HG03175 (cell line): ENCODE measurements around the gene PPAN.

Source experiments
- ATAC-seq: cut with Tn5 transposase; IDR thresholded peaks from one replicate; pipeline ENCODE4 v1.9.1; 2021; ENCODE audit warnings: mild to moderate bottlenecking, moderate library complexity; ENCODE audit not compliant: unreplicated experiment

Gene PPAN

DNA sequence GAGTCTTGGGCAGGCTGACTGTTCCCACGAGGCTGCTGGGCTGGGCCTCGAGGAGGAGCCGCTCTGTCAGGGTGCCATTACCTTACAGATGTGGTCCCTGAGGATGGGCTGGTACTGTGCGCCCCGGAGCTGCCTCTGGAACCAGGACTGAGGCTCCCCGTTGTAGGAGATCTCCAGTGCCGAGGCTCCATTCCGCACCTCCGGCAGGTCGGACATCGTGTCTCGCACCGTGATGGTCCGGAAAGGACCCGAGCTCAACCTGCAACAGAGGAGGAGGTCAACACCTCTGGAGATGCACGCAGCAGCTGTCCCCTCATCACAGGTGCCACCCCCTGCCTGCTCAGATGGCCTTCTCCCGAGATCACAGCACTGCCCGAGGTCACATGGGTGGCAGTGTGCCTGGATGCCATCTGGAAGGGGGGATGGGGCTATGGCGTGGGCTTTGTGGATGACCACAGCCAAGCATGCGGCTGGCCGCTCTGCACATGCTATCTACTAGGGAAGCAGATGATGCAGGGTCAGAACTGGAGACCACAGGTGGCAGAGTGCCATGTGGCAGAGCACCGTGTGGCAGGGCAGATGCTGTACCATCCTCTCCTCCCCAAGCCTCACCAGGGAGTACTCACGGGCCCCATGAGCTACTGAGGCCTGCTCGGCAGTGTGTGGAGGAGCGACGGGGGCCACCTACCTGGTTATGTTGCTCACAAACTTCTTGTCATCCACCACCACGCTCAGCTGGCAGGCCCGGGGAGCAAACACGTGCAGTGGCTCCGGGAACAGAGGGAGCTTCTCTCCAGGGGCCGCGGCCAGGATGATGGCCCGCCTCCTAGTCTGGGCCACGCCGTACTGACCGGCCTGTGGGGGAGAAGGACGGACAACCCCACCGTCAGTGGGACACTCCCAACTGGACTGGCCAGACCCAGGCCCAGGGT, 31.9 kb downstream of the PPAN start:
- ATAC-seq: no peak

DNA sequence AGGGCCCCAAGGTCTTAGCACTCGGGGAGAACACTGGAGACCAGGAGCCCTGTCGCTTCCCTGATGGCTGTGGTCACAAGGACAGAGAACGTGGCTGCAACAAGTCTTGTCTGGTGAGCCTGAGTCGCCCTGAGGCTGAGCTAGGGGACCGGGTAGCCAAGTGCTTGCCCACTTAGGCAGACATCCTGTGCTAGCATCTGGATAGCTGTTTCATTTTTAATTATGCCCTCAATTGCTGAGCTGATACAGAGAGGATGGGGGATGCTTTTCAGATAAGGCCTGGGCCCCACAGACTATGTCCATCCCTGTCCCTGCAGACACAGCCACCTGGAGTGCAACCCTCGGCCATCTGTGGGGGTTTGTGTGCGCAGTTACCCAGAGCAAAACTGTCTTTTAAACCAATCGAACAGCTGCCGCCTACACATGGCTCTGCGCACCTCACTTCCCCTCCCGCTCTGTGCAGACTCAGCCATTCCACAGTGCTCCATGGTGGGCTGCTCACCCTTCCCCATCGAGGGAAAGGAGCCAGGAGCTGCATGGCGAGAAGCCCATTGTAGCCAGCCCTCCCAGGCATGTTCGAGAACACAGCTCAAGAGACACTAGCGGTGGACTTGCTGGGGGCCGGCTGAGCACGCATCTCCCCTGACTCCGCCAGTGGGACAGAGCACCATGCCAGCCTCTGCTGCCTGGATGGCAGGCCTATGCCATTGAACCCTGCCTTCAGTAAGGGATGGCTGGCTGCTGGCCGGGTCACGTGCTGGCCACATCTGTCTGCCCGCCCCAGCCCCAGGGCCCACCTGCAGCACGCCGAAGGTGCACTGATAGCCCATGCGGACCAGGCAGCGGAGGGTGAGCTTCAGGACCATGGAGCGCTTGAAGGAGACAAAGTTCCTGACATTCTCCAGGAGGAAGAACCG, 33.0 kb downstream of the PPAN start:
- ATAC-seq: no peak

DNA sequence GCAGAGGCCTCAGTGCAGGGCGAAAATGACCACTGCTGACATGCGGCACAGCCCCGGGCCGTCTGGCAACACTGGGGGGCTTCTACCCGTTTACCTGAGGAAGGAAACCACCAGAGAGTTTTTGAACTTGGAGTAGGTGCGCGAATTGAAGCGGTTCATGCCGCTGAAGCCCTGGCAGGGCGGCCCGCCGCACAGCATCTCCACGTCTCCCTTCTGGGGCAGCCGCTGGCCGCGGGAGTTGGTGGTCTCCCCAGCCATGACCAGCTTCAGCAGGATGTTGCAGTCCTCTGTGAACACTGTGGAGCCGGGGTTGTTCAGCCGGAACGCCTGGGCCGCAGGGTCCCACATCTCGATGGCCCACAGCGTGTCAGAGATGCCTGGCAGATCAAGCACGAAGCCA, 33.8 kb downstream of the PPAN start:
- ATAC-seq: no peak

DNA sequence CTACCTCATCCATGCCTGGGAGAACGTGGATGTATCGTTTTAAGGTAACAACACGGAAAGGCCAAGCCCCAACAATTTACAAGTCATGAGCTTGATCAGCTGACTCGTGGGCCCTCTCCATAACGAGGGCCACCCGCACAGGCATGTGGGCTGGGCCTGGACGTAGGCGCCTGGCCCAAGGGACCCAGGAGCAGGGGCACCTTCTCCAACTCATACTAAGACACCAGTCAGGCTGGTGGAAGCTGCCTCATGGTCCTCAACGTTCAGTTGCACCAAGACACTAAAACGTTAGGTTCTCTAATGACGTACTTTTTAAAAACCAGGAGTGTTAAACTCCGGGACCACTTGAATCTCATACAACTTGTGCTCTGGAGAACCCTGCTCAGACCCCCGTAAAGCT, 35.3 kb downstream of the PPAN start:
- ATAC-seq: no peak

DNA sequence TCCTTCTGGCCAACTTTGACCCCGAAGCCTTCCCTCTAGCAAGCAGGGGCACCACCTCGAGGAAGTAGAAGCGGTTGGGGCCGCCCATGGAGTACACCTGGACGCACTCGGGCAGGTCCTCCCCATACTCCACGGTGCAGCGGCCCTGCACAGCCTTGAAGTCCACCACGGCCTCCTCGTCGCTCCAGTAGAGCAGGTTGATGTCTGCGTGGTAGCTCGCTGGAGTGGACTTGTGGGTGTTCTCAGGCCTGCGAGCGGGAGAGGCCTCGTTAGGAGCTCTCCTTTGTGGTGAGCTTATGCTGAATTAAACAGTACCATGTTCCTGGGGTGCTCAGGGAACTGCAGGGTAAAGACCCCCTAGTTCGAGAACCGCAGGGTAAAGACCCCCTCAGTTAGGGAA, 35.8 kb downstream of the PPAN start:
- no peak for ATAC-seq

DNA sequence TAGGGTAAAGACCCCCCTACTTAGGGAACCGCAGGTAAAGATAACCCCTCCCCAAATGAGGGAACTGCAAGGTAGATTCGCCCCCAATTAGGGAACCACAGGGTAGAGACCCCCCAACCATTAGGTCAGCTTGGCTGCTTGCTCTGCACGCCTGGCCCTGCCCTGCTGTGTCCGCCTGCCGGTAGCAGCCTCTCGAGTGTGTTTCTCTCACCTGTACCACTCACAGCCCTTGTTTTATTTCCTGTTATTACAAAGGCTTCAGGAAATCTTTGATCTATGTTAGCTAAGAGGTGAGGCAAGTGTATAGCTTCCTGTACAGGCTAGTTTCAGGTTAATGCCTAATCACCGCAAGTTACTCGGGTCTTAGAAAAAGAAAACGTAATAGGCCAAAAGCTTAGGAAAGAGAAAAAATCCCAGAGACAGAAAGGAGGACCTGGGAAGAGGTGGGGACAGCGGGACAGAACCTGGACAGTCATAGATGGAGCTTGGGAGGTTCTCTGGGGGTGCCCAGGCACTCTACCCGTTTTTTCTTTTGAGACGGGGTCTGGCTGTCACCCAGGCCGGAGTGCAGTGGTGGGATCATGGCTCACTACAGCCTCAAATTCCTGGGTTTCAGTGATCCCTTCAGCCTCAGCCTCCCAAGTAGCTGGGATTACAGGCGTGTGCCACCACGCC, 36.7 kb downstream of the PPAN start:
- ATAC-seq: no peak

DNA sequence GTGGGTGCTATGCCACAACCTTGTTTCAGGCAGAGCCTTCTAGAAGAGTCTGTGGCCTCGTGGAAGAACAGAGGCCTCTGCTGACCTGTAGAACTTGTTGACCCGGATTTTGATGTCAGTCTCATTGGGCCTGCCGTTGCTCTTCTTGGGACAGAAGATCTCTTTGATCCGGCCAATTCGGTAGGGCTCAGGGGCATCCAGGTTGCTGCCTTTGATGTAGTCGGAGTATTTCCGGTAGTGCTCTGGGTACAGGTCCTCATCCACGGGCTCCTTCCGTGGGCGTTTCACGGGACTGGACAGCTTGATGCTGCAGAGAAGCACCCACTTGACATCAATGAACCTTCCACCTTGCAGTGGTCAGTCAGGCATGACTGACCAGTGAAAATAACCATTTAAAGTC, 37.5 kb downstream of the PPAN start:
- ATAC-seq: no peak

DNA sequence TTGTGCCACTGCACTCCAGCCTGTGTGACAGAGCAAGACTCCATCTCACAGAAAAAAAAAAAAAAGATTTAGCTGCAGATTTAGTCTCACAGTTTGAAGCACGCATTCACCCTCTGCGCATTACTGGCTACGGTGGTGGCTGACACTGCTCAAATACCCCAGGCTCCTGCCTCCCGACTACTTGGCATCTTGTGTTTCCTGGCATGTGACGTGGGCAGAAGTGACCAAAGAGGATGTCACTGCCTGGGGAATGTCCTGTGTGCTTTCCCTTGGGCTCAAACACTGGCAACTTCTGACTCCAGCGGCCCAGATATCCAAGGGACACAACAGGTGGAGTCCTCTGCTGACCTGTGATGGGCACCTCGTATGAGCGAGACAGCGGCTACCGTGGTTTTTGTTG, 38.2 kb downstream of the PPAN start:
- no peak for ATAC-seq

DNA sequence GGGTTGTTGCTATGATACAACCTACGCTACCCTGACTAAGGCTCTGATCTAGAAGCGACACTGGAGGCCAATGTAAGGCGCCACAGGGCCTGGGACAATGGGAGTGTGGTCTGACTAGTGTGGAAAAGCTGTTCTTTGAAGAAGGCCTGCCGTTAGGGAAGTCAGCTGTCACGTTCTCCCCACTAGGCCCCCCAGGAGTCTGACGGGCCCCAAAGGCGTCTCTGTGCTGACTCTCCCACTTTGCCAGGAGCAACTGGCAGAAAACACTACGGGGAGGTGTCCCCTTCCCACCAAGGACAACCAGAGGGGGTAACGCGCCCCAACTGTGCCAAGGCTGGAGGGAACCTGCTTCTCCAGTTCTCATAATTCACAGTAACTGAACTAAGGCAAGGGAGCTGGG, 38.9 kb downstream of the PPAN start:
- no peak for ATAC-seq

DNA sequence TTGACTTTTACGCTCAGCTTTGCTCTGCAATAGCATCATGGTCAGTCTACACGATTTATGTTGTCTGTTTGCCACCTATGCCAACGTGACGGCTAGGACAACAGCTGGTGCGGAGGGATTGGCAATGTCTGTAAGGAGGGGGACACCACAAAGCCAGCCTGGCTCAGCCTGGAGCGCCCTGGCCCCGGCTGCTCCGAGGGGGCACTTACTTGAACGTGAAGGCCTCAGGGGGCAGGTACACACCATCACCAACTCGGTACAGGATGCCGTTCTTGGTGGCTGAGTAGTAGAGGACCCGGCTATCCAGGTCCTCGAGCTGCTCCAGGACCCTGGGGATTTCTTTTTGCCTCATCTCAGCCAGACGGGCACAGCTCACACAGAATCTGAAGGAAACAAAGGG, 40.0 kb downstream of the PPAN start:
- no peak for ATAC-seq

DNA sequence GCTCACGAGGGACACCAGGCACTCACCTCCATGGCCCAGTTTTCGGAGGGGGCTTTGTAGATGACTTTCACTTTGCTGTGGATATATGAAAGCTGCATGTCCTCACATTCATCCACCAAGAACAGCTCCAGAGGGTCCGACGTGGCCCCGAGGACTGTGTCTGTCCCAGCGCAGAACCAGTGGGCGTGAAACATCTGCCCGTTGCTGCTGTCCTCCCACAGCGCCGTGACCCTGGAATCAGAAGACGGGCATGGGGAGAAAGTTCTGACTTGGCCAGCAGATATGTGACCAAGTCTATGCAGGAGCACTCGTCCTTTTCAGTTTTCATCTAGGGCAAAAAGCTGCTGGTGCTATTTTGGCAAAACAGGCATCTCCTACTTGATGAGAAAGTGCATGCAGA, 43.3 kb downstream of the PPAN start:
- ATAC-seq: no peak

DNA sequence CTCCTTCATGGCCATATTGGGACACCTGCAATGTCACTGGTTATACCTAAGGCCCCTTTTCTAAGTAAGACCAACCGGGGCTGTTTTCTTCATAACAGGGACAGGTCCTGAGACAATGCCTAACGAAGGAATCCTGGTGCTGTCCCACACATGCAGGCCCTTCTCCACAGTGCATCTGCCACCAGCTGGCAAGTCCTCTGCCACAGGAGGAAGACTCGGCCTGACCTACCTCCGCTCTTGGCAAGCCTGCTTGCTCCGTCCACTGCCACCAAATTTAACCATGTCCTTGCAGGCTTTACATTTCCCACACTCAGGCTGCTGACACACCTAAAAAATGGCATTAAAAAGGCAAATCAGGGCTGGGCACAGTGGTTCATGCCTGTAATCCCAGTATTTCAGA, 45.4 kb downstream of the PPAN start:
- ATAC-seq: no peak

DNA sequence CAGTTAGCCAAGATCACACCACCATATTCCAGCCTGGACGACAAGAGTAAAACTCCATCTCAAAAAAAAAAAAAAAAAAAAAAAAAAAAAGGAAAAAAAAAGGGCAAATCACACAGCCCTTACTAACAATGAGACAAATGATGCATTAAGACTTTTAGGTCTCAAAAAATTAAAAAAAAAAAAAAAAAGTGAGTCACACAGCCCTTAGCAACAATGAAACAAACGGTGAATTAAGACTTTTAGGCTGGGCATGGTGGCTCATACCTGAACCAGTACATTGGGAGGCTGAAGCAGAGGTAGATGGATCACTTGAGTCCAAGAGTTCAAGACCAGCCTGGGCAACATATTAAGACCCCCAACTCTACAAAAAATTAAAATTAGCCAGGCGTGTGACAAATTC, 45.9 kb downstream of the PPAN start:
- ATAC-seq: no peak

DNA sequence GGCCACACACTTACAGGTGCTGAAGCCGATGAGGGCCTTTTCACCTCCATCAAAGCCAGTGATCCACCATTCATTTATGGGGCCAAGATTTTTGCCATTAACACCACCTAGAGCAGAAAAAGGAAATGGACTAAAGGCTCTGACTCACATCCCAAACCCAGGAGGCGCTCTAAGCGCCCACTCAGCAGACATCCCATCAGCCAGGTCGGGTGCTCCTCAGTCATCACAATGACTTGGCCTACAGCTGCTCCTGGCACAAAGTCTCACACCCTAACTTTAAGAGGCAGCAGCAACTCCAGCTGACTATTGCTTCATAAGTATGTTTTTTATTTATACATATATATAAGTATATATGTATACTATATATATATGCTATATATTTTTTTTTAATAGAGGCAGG, 49.7 kb downstream of the PPAN start:
- no peak for ATAC-seq

DNA sequence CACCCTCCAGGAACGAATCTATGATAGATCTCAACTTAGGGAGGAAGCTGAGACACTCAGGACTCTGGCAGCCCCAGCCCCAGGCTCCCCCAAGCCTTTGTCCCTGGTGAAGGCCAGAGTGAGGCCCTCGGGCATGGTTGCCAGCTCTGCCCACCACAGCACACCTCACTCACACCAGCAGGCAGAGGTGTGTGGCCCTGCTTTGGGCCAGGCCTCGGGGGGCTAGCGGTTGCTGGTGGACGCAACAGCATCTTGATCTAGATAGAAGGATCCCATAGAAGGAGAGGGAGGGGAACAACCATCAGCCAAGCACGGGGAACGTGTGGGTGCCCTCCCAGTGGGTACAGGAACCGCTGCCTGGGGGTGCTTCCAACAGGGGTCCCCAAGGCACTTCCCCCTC, 51.9 kb downstream of the PPAN start:
- ATAC-seq: no peak

DNA sequence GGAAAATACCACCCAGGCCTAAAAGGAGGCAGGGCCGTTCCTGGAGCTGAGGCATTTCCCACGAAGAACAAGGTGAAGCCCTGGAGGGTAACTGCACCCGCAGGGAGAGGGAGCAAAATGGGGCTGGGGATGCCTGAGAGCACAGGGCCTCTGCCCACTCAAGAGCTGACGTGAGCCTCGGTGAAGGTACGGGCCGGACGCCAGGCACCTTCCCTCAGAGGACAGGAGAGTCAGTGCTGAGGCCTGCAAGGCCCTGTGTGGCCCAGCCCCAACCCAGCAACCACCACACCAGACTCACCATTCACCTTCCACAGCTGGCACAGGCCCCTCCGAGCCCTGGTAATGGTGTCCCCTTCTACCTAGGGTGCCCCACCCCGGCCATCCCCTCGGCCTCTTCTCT, 52.3 kb downstream of the PPAN start:
- ATAC-seq: no peak

DNA sequence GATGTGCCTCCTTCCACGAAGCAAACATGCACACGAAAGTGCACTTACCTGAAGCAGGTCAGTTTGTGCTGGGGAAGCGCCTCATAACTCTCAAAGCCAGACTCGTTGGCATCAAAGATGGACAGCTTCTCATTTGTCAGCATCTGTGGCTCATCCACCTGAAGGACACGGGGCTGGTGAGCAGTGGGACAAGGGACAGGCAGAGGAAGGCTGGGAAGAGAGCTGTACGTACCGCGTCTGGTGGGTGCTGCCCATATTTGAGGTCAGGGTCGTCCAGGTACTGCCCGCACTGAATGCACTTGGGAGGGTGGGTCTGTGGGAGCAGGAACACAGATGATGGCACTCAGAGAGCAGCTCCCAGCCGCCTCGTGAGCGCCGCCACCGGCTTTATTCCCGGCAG, 53.4 kb downstream of the PPAN start:
- no peak for ATAC-seq
